NCI-H748 (cell line): ENCODE results near the gene MSL2.
"Not testable (repeated sequence)": the region's sequence is repeated elsewhere in the genome, so short reads cannot be mapped to it uniquely, and the experiment has no call there.

Experiments
- DNase-seq: peaks from one replicate; lab custom pipeline; 2025; ENCODE audit not compliant: unreplicated experiment; lab: John Stamatoyannopoulos, UW

MSL2 gene

GRCh38 chr3:136196064-136196400 lies at the start of gene MSL2:
Gene MSL2 (minus strand): TSS chr3:136196335. CDS start chr3:136195113, 1,222 bp downstream.
- no peak for DNase-seq

- DNase-seq = no peak
Measured at GRCh38 chr3:136245691-136246090, 49.6 kb upstream of the MSL2 start.

- DNase-seq = no peak
Measured at GRCh38 chr3:136239094-136239493, 43.0 kb upstream of the MSL2 start.

- no peak for DNase-seq
Measured at GRCh38 chr3:136237961-136238649, 42.0 kb upstream of the MSL2 start.

GRCh38 chr3:136237103-136237502 lies 41.0 kb upstream of the MSL2 start:
- no peak for DNase-seq

GRCh38 chr3:136236109-136236508 lies 40.0 kb upstream of the MSL2 start:
- DNase-seq = no peak

- no peak for DNase-seq
Measured at GRCh38 chr3:136235545-136235944, 39.4 kb upstream of the MSL2 start.

GRCh38 chr3:136232413-136232812 lies 36.3 kb upstream of the MSL2 start:
- no peak for DNase-seq

- DNase-seq = not testable (repeated sequence)
Measured at GRCh38 chr3:136222746-136223145, 26.6 kb upstream of the MSL2 start.

GRCh38 chr3:136211547-136211946 lies 15.4 kb upstream of the MSL2 start:
- no peak for DNase-seq

GRCh38 chr3:136209921-136210320 lies 13.8 kb upstream of the MSL2 start:
- no peak for DNase-seq

- no peak for DNase-seq
Measured at GRCh38 chr3:136207489-136208115, 11.5 kb upstream of the MSL2 start.

GRCh38 chr3:136199219-136199618 lies 3.1 kb upstream of the MSL2 start:
- not testable (repeated sequence) for DNase-seq

- DNase-seq = not testable (repeated sequence)
Measured at GRCh38 chr3:136198462-136199078, 2.4 kb upstream of the MSL2 start.

GRCh38 chr3:136197159-136197793 lies 1.1 kb upstream of the MSL2 start:
- DNase-seq = peak; percentile 19

- DNase-seq = peak; percentile 98
Measured at GRCh38 chr3:136196401-136197158, 445 bp upstream of the MSL2 start.

- DNase-seq = peak; percentile 74
Measured at GRCh38 chr3:136195258-136196063, 674 bp downstream of the MSL2 start.

- DNase-seq = peak; percentile 26
Measured at GRCh38 chr3:136194409-136195257, 1.5 kb downstream of the MSL2 start.

GRCh38 chr3:136193278-136194054 lies 2.7 kb downstream of the MSL2 start:
- DNase-seq = no peak
